Nephron (organoid): Measurements from ENCODE around the gene METAP1D.
"Not testable (repeated sequence)": the region's sequence is repeated elsewhere in the genome, so short reads cannot be mapped to it uniquely, and the experiment has no call there.

ENCODE experiments used
- H3K27ac Mint-ChIP-seq, 3 experiments: 2 replicates each; pipeline ENCODE4 v1.8.0; 2020; ENCODE audit warnings: mixed read lengths in 3 of 3, mild to moderate bottlenecking in 2 of 3, moderate library complexity in 1 of 3
- H3K27me3 Mint-ChIP-seq: 2 replicates; pipeline ENCODE4 v1.8.0; 2021; ENCODE audit warnings: low read depth, mild to moderate bottlenecking, moderate library complexity, mixed read lengths
- H3K36me3 Mint-ChIP-seq: 2 replicates; pipeline ENCODE4 v1.8.0; 2020; ENCODE audit warnings: low read depth, mixed read lengths
- H3K4me1 Mint-ChIP-seq: 2 replicates; pipeline ENCODE4 v1.8.0; 2020; ENCODE audit warnings: mixed read lengths
- H3K4me3 Mint-ChIP-seq, 3 experiments: 2 replicates each; pipeline ENCODE4 v1.8.0; 2020; ENCODE audit warnings: mild to moderate bottlenecking in 3 of 3, mixed read lengths in 3 of 3, moderate library complexity in 2 of 3
- H3K9me3 Mint-ChIP-seq: 2 replicates; pipeline ENCODE4 v1.8.0; 2020; ENCODE audit warnings: mixed read lengths
- TF ChIP-seq, protein P1 (sequence below), 3 experiments: fragments of 200-600 bp; sonication (generic); IDR thresholded peaks; one replicate each; pipeline ENCODE4 v1.5.0; 2021; ENCODE audit warnings: antibody characterized with exemption in 3 of 3; ENCODE audit not compliant: unreplicated experiment in 3 of 3

The METAP1D gene

DNA sequence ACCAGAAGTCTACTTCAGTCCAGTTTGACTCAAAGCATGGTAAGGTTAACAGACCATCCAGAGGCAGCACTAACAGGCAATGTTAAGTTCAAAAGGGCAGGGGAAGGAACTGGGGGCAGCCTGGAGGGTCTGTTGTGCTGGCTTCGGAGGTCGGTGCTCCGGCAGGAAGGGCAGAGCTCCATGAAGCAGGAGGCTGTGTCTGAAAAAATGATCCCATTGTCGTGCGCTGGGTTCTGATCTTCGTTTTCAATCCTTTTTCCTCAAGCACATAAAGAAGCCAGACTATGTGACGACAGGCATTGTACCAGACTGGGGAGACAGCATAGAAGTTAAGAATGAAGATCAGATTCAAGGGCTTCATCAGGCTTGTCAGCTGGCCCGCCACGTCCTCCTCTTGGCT, 63.7 kb downstream of the METAP1D start:
- H3K27ac Mint-ChIP-seq = no peak overlapping the region
- peaks cover 5% of the 10 kb centered on the region for H3K36me3 Mint-ChIP-seq
- TF ChIP-seq, protein P1, sequence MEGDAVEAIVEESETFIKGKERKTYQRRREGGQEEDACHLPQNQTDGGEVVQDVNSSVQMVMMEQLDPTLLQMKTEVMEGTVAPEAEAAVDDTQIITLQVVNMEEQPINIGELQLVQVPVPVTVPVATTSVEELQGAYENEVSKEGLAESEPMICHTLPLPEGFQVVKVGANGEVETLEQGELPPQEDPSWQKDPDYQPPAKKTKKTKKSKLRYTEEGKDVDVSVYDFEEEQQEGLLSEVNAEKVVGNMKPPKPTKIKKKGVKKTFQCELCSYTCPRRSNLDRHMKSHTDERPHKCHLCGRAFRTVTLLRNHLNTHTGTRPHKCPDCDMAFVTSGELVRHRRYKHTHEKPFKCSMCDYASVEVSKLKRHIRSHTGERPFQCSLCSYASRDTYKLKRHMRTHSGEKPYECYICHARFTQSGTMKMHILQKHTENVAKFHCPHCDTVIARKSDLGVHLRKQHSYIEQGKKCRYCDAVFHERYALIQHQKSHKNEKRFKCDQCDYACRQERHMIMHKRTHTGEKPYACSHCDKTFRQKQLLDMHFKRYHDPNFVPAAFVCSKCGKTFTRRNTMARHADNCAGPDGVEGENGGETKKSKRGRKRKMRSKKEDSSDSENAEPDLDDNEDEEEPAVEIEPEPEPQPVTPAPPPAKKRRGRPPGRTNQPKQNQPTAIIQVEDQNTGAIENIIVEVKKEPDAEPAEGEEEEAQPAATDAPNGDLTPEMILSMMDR (IDR thresholded peaks at IDR 0.05; ENCODE audit: unreplicated experiment in 3 of 3) = no peak
- no peaks in the 10 kb centered on the region for H3K9me3 Mint-ChIP-seq
- H3K4me3 Mint-ChIP-seq = no peak overlapping the region
- H3K27me3 Mint-ChIP-seq = peaks cover 6% of the 10 kb centered on the region
- no peaks in the 10 kb centered on the region for H3K4me1 Mint-ChIP-seq

DNA sequence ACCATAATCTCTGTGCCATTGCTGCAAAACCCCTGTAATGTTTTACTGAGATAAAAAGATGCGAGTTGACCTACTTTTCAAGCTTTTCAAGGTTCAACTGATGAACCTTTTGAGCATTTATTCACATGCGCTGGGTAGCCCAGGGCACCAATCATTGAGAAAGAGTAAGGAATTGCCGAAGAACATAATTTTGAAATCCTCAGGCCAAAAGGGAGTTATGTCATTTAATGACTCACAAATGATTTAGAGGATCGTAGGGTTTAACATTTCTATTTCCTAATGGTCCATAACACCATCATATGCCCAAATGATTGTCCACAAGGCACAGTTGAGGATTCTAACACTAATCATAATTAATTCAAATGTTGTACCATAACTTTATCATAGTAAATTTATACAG, 65.4 kb downstream of the METAP1D start:
- peaks cover 5% of the 10 kb centered on the region for H3K36me3 Mint-ChIP-seq
- no peaks in the 10 kb centered on the region for H3K9me3 Mint-ChIP-seq
- peaks cover 2% of the 10 kb centered on the region for H3K27me3 Mint-ChIP-seq
- TF ChIP-seq, protein P1 (IDR thresholded peaks at IDR 0.05; ENCODE audit: unreplicated experiment in 3 of 3) = no peak
- H3K27ac Mint-ChIP-seq = no peak overlapping the region
- no peak overlapping the region for H3K4me3 Mint-ChIP-seq
- H3K4me1 Mint-ChIP-seq = no peaks in the 10 kb centered on the region

DNA sequence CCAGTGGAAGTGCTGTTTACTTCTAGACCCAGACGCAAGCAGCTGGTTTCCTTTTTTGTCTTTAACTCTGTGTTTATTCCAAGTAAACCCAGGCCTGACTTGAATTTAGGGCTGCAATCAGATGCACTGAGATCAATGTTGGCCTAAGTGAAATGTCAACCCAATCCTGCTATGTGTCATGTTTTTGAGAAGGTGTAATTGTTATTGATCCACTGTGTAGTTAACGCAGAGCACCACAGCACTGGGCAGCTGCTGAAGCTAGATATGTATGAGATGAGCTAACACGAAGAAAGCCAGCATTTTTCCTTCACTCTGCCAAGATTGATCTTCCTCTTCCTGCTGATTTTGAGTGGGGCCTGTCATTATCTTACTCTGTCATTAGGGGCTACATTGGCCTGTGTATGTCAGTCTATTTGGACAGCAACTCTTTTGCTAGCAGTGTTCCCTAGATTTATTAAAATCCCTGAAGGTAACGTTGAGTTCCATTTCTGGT, 66.7 kb downstream of the METAP1D start:
- no peaks in the 10 kb centered on the region for H3K9me3 Mint-ChIP-seq
- peaks cover 5% of the 10 kb centered on the region for H3K36me3 Mint-ChIP-seq

DNA sequence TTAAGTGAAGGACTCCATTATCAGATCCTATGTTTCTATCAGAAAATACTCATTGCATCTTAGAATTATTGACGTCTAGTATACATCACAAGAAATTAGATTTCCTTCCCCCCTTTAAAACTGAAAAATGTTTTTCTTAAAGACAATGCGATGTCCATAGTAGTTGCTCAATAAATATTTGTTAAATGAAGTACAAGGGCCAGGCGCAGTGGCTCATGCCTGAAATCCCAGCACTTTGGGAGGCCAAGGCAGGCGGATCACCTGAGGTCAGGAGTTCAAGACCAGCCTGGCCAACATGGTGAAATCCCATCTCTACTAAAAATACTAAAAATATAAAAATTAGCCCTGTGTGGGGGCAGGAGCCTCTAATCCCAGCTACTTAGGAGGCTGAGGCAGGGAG, 68.2 kb downstream of the METAP1D start:
- H3K9me3 Mint-ChIP-seq, H3K27ac Mint-ChIP-seq: not testable (repeated sequence)

More for the DNA sequence above, 66.7 kb downstream of the METAP1D start:
- TF ChIP-seq, protein P1 (IDR thresholded peaks at IDR 0.05; ENCODE audit: unreplicated experiment in 3 of 3) = no peak
- Mint-ChIP-seq H3K27me3 (no peaks in the 10 kb centered on the region), H3K27ac (no peak overlapping the region), H3K4me3 (no peak overlapping the region), H3K4me1 (no peaks in the 10 kb centered on the region)

DNA sequence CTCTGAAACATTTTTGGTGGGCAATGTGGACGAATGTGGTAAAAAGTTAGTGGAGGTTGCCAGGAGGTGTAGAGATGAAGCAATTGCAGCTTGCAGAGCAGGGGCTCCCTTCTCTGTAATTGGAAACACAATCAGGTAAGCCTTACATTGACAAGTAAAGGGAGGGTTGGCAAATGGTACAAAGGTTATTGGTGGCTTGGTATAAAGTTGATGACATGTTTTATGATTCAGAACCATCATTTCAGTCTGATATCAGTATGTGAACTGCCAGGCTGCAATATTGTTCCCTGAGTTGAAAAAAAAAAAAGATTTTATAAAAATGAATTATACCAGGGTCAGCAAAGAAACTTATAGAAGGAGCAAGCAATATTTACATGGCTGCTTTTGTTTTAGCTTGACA, 71.2 kb downstream of the METAP1D start:
- no peaks in the 10 kb centered on the region for H3K4me1 Mint-ChIP-seq

More for the DNA sequence above, 68.2 kb downstream of the METAP1D start:
- H3K4me3 Mint-ChIP-seq, H3K4me1 Mint-ChIP-seq, H3K36me3 Mint-ChIP-seq, H3K27me3 Mint-ChIP-seq: not testable (repeated sequence)

DNA sequence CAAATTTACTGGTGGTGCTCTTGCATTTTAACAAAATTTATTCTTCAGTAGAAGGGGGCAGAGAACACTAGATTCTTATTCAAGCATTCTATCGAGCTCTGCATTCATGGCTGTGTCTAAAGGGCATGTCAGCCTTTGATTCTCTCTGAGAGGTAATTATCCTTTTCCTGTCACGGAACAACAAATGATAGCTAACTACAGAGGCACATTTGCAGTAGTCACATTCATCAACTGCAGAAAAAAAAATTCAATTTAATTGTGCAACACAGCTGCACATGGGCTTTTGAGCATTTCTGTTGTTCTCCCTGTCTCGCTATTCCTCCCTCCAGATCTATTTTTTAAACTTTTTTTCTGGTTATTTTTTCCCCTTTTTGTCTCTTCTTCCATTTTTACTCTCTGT, 72.5 kb downstream of the METAP1D start:
- no peak overlapping the region for H3K27ac Mint-ChIP-seq
- H3K27me3 Mint-ChIP-seq = peaks cover 32% of the 10 kb centered on the region
- no peaks in the 10 kb centered on the region for H3K36me3 Mint-ChIP-seq
- no peak overlapping the region for H3K4me3 Mint-ChIP-seq
- H3K4me1 Mint-ChIP-seq = no peaks in the 10 kb centered on the region
- TF ChIP-seq, protein P1 (IDR thresholded peaks at IDR 0.05; ENCODE audit: unreplicated experiment in 3 of 3) = no peak
- H3K9me3 Mint-ChIP-seq = no peaks in the 10 kb centered on the region

More for the DNA sequence above, 71.2 kb downstream of the METAP1D start:
- TF ChIP-seq, protein P1 (IDR thresholded peaks at IDR 0.05; ENCODE audit: unreplicated experiment in 3 of 3) = no peak
- Mint-ChIP-seq H3K4me3 (no peak overlapping the region), H3K27ac (no peak overlapping the region), H3K36me3 (no peaks in the 10 kb centered on the region), H3K27me3 (peaks cover 19% of the 10 kb centered on the region), H3K9me3 (no peaks in the 10 kb centered on the region)
